NCI-H2196 (cell line): ENCODE results near the gene ZACN.

Experiments used
- DNase-seq: peaks from one replicate; lab custom pipeline; 2025; ENCODE audit not compliant: unreplicated experiment; lab: John Stamatoyannopoulos, UW

Gene ZACN

DNA sequence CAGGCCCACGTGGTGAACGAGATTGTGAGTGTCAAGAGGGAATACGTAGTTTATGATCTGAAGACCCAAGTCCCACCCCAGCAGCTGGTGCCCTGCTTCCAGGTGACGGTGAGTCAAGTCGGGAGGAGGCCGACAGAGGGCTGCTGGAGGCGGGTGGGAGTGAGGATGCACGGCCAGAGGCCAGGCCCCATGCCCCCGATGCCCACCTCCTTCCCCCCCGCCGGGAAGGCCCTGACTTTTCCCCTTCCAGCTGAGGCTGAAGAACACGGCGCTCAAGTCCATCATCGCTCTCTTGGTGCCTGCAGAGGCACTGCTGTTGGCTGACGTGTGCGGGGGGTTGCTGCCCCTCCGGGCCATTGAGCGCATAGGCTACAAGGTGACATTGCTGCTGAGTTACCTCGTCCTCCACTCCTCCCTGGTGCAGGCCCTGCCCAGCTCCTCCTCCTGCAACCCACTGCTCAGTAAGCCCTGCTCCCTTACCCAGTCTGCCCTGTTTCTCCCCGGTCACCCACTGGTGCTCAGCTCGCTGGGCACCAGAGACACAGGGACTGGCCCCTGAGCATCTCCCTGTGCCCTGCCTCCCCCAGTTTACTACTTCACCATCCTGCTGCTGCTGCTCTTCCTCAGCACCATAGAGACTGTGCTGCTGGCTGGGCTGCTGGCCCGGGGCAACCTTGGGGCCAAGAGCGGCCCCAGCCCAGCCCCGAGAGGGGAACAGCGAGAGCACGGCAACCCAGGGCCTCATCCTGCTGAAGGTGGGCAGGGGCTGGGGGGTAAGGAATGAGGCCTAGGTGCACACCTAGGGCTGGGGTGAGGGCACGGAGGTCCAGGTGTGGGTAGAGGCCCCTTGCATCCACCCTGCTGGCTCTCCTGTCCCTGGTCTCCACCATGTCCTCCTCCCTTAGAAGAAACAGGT lies 2.6 kb downstream of the ZACN start:
- no peak for DNase-seq

DNA sequence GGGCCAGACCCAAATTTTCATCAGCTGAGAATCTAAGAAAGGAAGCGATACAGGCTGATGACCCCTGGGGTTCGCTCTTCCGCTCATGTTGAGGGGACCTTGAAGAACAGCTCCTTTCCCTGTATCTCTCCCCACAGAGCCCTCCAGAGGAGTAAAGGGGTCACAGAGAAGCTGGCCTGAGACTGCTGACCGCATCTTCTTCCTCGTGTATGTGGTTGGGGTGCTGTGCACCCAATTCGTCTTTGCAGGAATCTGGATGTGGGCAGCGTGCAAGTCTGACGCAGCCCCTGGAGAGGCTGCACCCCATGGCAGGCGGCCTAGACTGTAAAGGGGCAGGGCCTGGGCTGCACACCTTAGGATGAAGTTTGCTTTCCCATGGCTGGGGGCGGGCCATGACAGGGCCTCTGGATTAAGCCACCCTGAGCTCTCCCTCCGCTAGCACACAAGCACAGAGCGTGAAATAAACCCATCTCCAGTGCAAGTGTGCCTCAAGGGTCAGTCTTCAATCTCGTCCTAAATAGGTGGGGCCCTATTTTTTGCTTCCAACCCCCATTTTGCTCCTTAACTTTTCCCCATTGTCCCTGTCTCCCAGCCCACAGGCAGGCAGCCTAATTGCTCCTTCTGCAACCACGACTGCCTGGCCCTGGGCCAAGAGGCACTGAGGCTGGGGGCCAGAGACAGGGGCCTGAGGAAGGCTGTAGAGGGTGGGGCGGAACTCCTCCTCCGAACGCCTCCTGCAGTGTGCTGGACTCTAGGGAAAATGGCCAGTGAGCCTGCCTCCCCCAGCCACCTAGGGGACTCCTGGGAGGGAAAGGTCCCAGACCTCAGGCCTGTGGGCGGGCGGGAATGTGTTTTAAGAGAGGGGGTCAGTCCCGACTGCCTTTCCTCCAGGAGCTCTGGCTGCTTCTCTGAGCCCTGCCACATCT lies 3.6 kb downstream of the ZACN start:
- no peak for DNase-seq

- DNase-seq, result no peak
These were observed 4.7 kb downstream of the ZACN start for GRCh38 chr17:76083536-76084182.

DNA sequence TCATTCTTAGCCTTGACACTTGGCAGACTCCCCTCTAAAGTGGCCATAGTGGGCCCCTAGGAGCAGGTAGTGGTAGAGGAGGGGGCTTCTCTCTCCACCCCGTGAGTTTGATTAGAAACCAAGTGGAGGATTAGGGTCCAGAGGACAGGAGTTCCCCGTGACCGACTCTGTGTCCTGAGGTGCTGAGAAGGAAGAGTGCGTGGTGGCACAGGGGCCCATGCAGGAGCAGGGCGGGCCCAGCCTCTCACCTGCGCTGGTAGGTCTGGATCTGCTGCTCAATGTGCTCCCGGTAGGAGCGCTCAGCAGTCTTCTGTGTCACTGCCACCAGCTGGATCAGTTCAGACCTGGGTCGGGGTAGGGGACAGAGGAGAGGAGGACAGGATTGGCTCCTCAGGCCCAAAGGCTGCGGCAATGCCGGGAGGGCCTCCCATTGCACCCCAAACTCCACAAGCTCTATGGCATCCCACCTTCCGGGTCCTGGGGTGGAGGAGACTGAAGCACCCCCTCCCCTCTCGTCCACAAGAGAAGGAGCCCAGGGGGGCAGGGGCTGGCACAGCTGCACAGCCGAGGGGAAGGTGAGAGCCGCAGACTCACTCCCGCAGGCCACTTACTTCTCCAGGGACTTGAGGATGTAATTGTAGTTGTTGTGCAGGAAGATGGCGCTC lies 6.2 kb downstream of the ZACN start:
- no peak for DNase-seq

DNA sequence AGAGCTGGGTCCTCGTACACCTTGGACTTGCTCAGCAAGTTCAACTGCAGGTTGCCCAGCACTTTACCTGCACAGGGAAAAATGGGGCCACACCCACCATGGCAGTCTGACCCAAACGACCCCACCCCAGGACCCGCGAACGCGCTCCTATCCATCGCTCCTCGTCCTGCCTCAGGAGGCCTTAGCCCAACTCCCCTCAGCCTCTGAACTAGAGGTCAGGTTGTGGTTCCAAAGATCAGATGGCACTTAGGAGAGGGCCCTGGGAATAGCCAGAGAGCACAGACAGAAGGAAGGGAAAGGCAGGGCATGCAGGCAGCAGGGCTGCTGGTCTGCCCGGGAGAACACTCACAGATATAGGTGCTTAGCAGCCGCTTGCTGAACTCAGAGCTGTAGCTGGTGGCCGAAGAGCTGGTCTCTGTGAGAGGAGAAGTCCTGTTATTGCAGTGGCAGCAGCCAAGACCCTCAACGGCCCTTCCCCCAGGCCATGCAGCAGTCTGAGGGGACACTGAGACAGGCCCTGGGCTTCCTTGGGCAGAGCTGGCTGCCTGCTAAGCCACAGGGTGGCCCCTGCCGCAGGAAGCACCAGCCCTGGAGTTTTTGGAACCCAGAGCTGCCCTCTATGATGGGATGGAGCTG lies 6.9 kb downstream of the ZACN start:
- DNase-seq, result no peak

DNA sequence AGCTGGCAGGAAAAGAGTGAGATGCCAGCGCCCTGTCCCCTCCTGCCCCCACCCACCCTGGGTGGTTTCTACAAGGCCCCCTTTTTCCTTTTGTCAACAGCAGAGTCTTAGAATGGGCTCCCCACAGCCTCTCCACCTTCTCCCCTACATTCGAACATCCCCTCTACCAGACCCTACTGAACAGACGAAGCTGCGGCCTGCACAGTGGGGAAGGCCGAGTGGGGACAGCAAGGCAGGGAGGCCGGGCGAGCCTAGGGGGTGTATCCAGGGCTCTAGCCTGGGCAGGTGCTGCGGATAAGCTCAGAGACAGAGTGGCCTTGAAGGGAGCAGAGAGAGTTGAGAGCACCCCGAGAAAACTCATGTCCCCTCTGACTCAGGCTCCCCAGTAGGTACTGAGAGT lies 7.4 kb downstream of the ZACN start:
- no peak for DNase-seq

GRCh38 chr17:76087531-76087930 lies 8.5 kb downstream of the ZACN start:
- no peak for DNase-seq

DNA sequence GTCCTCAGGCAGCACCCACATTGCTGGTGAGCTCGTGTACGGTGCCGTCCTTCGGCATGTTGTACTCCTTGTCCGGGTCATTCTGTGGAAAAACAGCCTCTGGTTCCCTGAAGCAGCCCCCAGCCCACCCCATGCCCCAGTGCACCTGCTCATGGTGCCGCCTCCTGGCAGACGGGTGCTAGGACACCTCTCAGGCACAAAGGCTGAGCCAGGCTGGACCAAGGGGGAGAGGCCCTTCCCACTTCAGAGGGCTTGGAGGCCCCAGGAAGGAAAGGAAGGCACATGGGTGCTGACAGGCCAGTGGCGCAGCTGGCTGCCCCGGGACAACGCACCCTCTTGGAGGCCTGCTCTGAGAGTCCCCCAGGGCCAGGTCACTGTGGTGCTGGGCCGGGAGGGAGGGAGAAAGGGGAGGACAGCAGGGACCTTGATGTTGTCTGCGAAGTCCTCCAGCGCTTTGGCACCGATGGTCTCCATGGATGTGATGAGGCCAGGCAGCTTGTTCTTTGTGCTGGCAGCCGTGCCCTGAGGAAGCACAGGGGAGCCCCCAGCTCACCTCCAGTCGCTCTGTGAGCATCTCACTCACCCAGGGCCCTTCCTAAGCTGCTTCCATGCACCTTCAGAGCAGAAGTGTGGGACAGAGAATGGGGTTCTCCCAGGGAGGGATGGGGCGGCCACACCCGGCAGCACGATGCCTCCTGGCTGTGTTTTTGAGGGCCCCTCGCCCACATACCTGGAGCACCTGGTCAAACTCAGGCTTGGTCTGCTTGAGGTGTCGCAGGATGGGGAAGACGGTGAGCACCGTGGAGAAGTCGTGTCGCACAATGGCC lies 9.3 kb downstream of the ZACN start:
- DNase-seq, result no peak

GRCh38 chr17:76088868-76089576 lies 10.0 kb downstream of the ZACN start:
- no peak for DNase-seq

DNA sequence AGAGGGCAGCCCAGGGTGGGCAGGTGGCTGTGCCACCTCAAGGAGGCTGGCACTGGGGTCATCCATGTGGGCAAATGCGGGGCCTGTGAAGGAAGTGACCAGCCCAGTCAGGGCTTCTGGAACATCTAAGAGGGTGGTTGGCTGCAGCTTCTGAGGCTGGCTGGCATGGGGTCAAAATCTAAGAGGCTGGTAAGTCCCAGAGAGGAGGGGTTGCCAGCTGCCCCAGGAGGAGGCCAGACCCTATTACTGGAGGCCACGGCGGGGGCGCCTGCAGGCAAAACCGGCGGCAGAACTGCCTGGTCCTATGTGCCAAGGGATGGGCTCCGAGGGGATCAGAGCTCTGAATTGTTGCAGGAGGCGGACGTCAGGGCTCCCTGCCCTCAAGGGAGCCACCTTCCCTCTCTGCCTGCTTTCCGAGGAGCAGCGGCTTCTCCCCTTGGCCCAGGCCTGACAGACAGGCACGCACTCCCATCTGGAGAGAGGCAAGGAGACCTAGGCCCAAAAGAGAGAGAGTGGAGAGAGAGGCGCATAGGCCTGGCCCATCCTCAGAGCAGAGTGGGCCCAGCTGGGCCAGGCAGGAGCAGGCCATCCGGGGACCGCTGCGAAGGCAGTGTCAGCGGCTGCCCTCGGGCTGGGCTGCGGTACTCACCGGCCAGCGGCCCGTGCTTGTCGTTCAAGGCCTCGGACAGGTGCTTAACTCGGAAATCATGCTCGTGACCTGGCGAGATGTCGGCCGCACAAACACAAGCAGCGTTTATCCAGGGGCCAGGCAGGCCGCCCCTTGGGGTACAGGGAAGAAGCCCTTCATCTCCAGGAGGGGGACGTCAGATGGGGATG lies 10.9 kb downstream of the ZACN start:
- DNase-seq, result no peak

DNA sequence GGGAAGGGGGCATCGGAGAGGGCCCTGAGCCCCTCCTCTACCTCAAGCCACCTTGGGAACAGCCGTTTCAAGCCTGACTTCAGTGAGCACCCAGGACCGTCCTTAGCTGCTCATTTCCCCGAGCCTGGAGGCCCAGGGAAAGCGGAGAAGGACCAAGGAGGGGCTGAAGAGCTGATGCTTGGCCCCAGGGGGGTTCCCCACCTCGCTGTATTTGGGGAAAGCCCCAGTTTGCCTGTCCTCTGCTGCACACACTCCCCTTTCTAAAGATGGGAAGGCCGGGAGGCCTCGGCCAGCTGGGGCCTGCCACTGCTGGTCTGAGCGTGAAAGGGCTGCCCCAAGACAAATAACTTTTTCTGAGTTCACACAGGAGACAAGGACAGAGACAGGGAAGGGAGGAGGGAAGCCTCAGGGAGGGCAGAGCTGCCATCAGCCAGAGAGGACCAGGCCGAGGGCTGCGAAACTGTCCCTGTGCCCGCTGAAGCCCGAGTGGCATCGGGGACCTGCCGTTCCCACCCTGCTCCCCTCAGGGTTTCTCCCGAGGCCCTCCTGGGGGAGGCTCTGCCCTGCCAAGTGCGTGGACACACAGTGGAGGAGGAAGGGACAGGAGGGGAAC lies 11.6 kb downstream of the ZACN start:
- no peak for DNase-seq

DNA sequence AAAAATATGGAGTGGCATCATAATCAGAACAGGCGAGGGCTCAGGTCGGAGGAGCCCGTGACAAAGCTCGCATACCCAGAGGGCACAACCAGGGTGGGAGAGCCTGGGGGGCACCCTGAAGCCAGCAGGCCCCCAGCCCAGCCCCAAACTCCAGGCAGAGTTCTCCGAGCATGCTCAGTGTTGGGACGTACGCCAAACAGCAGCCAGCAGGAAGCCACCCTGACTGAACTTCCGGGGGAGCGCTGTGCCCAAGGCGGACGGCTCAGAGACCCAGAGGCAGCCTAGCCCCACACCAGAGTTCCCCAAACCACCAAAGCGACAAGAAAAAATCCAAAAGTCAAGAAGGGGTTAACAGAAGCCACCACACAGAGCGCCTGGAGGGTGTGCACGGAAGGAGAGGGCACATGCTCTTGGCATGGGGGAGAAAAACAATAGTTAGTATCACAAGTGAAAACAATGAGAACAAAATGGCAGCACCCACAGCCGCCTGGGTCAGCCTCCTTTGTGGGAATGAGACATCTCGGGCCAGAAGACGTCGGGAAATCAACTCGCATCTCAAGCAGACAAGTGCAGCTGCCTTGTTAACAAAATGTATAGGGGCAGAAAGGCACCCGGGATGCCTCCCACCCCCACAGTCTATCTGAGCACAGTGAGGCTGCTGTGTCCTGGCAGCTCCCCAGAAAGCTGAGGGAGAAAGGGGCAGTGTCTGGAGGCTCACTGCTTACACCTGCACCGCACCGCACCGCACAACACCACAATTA lies 12.7 kb downstream of the ZACN start:
- no peak for DNase-seq

DNA sequence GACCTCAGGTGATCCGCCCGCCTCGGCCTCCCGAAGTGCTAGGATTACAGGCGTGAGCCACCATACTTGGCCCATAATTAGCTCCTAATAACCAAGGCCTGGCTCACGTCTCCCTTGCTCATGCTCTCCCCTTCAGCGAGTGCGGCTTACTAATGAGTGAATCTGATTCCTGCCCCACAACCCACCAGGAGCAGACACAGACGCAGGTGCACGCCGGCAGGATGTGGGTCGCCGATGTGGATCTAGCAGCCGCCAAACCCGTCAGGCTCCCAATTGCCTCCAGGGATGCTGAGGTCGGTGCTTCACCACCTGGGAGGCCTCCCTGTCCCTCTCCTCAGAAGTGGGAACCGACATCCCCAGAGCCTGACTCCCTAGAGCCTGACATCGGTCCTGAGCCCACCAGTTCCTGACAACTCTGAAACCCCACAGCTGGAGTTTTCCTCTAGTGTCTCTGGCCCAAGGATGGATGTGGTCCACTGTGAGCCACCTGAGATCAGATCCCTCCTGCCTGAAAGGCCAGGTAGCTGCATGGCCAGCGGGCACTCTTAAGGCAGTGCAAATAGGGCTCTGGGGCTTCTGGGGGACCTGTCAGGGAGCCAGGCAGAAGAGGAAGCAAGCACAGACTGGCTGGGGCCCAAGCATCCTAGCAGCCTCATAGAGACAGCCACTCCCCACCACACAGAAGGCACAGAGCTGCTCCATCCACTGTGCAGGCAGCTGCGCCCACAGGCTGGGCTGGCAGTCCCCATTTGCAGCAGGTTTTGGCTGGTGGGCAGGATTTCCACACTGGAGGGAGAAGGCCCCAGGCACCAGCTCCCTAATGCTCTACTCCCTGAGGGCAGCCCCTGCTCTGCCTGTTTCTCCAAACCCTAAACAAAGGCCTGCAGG lies 13.8 kb downstream of the ZACN start:
- no peak for DNase-seq

- DNase-seq, result no peak
These were observed 15.1 kb downstream of the ZACN start for GRCh38 chr17:76094046-76094445.

DNA sequence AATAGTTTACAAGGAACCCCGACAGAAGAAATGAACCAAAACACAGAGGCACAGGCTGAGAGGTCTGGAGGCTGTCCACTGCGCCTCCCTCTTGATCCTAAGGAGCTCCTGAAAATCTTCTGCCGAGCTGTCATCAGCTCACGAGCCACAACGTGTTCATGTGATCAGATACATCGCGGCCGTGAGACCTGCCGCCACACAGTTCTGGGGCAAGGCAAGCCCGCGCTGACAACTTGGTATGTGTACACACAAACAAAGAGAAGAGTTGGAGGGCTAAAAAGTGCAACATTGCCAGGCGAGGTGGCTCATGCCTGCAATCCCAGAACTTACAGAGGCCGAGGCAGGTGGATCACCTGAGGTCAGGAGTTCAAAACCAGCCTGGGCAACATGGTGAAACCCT lies 17.0 kb downstream of the ZACN start:
- DNase-seq, result no peak

DNA sequence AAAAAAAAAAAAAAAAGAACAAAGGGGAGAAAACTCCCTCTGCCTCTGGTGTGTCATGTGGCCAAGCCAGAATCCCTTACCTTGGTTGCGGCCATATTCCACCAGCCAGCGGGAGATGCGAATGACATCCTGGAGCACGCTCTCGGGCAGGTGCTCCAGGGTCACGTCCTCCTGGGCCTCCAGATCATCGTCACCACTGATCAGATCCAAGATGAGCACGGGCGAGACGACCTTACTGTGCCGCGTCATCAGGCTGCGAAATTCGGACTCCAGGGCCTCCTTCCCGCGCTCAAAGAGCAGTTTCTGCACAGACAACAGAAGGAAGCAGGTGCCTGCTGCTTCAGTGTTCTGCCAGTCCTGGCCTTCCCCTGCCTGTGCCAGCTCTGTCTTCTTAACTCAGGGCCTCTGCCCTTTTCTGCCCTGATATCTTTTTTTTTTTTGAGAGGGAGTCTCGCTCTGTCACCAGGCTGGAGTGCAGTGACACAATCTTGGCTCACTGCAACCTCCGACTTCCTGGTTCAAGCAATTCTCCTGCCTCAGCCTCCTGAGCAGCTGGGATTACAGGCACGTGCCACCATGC lies 18.8 kb downstream of the ZACN start:
- no peak for DNase-seq
